ENCODE measurements around the gene BLM.

The BLM gene

GRCh38 chr15:90851940-90852339 is 134.8 kb downstream of the BLM start:
- TF ChIP-seq SIN3A (IDR thresholded peaks at IDR 0.05; ENCODE audit: borderline replicate concordance, insufficient read depth, low read length): no peak
- TF ChIP-seq REST (IDR thresholded peaks at IDR 0.05; ENCODE audit: insufficient read depth in 1 of 2, low read depth in 2 of 2, low read length in 2 of 2): no peak
- TF ChIP-seq FOXP2 (optimal IDR thresholded peaks at IDR 0.05; ENCODE audit: borderline replicate concordance, extremely low read depth, extremely low read length, insufficient read depth): no peak
- no peak for TF ChIP-seq TAF1 (IDR thresholded peaks at IDR 0.05; ENCODE audit: borderline replicate concordance, insufficient read depth, low read length)
- no peak for TF ChIP-seq POLR2AphosphoS5 (IDR thresholded peaks at IDR 0.05; ENCODE audit: low read depth, low read length)

GRCh38 chr15:90855139-90855538 is 138.0 kb downstream of the BLM start:
- TF ChIP-seq POLR2AphosphoS5 (IDR thresholded peaks at IDR 0.05; ENCODE audit: low read depth, low read length): no peak
- TF ChIP-seq TAF1 (IDR thresholded peaks at IDR 0.05; ENCODE audit: borderline replicate concordance, insufficient read depth, low read length): no peak
- no peak for TF ChIP-seq SIN3A (IDR thresholded peaks at IDR 0.05; ENCODE audit: borderline replicate concordance, insufficient read depth, low read length)
- TF ChIP-seq FOXP2 (optimal IDR thresholded peaks at IDR 0.05; ENCODE audit: borderline replicate concordance, extremely low read depth, extremely low read length, insufficient read depth): no peak
- TF ChIP-seq REST (IDR thresholded peaks at IDR 0.05; ENCODE audit: insufficient read depth in 1 of 2, low read depth in 2 of 2, low read length in 2 of 2): no peak

- TF ChIP-seq POLR2AphosphoS5 (IDR thresholded peaks at IDR 0.05; ENCODE audit: low read depth, low read length): no peak
- TF ChIP-seq FOXP2 (optimal IDR thresholded peaks at IDR 0.05; ENCODE audit: borderline replicate concordance, extremely low read depth, extremely low read length, insufficient read depth): no peak
- TF ChIP-seq TAF1 (IDR thresholded peaks at IDR 0.05; ENCODE audit: borderline replicate concordance, insufficient read depth, low read length): no peak
- no peak for TF ChIP-seq SIN3A (IDR thresholded peaks at IDR 0.05; ENCODE audit: borderline replicate concordance, insufficient read depth, low read length)
- TF ChIP-seq REST (IDR thresholded peaks at IDR 0.05; ENCODE audit: insufficient read depth in 1 of 2, low read depth in 2 of 2, low read length in 2 of 2): no peak
Observed at GRCh38 chr15:90857337-90857736, 140.2 kb downstream of the BLM start.

- TF ChIP-seq FOXP2 (optimal IDR thresholded peaks at IDR 0.05; ENCODE audit: borderline replicate concordance, extremely low read depth, extremely low read length, insufficient read depth): no peak
- TF ChIP-seq SIN3A (IDR thresholded peaks at IDR 0.05; ENCODE audit: borderline replicate concordance, insufficient read depth, low read length): no peak
- TF ChIP-seq TAF1 (IDR thresholded peaks at IDR 0.05; ENCODE audit: borderline replicate concordance, insufficient read depth, low read length): no peak
- no peak for TF ChIP-seq POLR2AphosphoS5 (IDR thresholded peaks at IDR 0.05; ENCODE audit: low read depth, low read length)
Observed at GRCh38 chr15:90857883-90858443, 140.8 kb downstream of the BLM start.

GRCh38 chr15:90859234-90860131 is 142.3 kb downstream of the BLM start:
- TF ChIP-seq SIN3A (IDR thresholded peaks at IDR 0.05; ENCODE audit: borderline replicate concordance, insufficient read depth, low read length): no peak
- TF ChIP-seq POLR2AphosphoS5 (IDR thresholded peaks at IDR 0.05; ENCODE audit: low read depth, low read length): no peak
- TF ChIP-seq REST (IDR thresholded peaks at IDR 0.05; ENCODE audit: insufficient read depth in 1 of 2, low read depth in 2 of 2, low read length in 2 of 2): no peak
- TF ChIP-seq FOXP2 (optimal IDR thresholded peaks at IDR 0.05; ENCODE audit: borderline replicate concordance, extremely low read depth, extremely low read length, insufficient read depth): no peak
- TF ChIP-seq TAF1 (IDR thresholded peaks at IDR 0.05; ENCODE audit: borderline replicate concordance, insufficient read depth, low read length): no peak
